HEK293T (cell line): ENCODE results near the gene ZNF341.

ENCODE experiments used
- CTCF ChIA-PET: fragments of 350-600 bp; formaldehyde crosslinking; extraction: SDS; loops from one replicate; lab custom pipeline; 2021; ENCODE audit warnings: antibody characterized with exemption, inconsistent platforms; lab: Yijun Ruan, JAX
- POLR2A ChIA-PET: fragments of 350-600 bp; formaldehyde crosslinking; extraction: SDS; loops from one replicate; lab custom pipeline; 2020; ENCODE audit warnings: antibody characterized with exemption, inconsistent platforms; lab: Yijun Ruan, JAX
- DNase-seq: peaks from one replicate; pipeline ENCODE4 v3.0.0; 2012; ENCODE audit warnings: mixed read lengths; ENCODE audit errors: extremely low spot score
- ARNT ChIP-seq: fragments of 450-650 bp; IDR thresholded peaks from 2 replicates; pipeline ENCODE4 v1.6.1; 2017; ENCODE audit warnings: mild to moderate bottlenecking
- BHLHE40 ChIP-seq: fragments of 450-650 bp; IDR thresholded peaks from 2 replicates; pipeline ENCODE4 v1.6.1; 2016; ENCODE audit warnings: mild to moderate bottlenecking, moderate library complexity, borderline replicate concordance
- CTBP1 ChIP-seq: fragments of 450-650 bp; IDR thresholded peaks from 2 replicates; pipeline ENCODE4 v1.6.1; 2016; ENCODE audit warnings: borderline replicate concordance
- ELF4 ChIP-seq: fragments of 450-650 bp; IDR thresholded peaks from 2 replicates; pipeline ENCODE4 v1.6.1; 2017; ENCODE audit warnings: antibody characterized with exemption
- FOXA1 ChIP-seq: fragments of 450-650 bp; IDR thresholded peaks from 2 replicates; pipeline ENCODE4 v1.6.1; 2016; ENCODE audit warnings: mild to moderate bottlenecking
- FOXK2 ChIP-seq: fragments of 450-650 bp; IDR thresholded peaks from 2 replicates; pipeline ENCODE4 v1.6.1; 2016; ENCODE audit warnings: mild to moderate bottlenecking
- FOXM1 ChIP-seq: fragments of 450-650 bp; IDR thresholded peaks from 2 replicates; pipeline ENCODE4 v1.6.1; 2017; ENCODE audit warnings: mild to moderate bottlenecking, borderline replicate concordance
- HDGF ChIP-seq: fragments of 450-650 bp; IDR thresholded peaks from 2 replicates; pipeline ENCODE4 v1.6.1; 2017; ENCODE audit warnings: antibody characterized with exemption, borderline replicate concordance
- L3MBTL2 ChIP-seq: fragments of 450-650 bp; conservative IDR thresholded peaks from 2 replicates; pipeline ENCODE4 v1.6.1; 2016; ENCODE audit warnings: mild to moderate bottlenecking
- LEF1 ChIP-seq: fragments of 450-650 bp; IDR thresholded peaks from 2 replicates; pipeline ENCODE4 v1.6.1; 2017; ENCODE audit warnings: mild to moderate bottlenecking, borderline replicate concordance
- NFRKB ChIP-seq: fragments of 450-650 bp; IDR thresholded peaks from 2 replicates; pipeline ENCODE4 v1.6.1; 2016; ENCODE audit warnings: mild to moderate bottlenecking, moderate library complexity
- PKNOX1 ChIP-seq: fragments of 450-650 bp; IDR thresholded peaks from 2 replicates; pipeline ENCODE4 v1.6.1; 2016
- SP1 ChIP-seq: fragments of 450-650 bp; IDR thresholded peaks from 2 replicates; pipeline ENCODE4 v1.6.1; 2017
- SUZ12 ChIP-seq: fragments of 450-650 bp; IDR thresholded peaks from 2 replicates; pipeline ENCODE4 v1.6.1; 2016; ENCODE audit warnings: mild to moderate bottlenecking
- TARDBP ChIP-seq: fragments of 450-650 bp; IDR thresholded peaks from 2 replicates; pipeline ENCODE4 v1.6.1; 2016
- ZNF384 ChIP-seq: fragments of 450-650 bp; IDR thresholded peaks from 2 replicates; pipeline ENCODE4 v1.6.1; 2016

The ZNF341 gene

GRCh38 chr20:33739493-33739892, 7.7 kb downstream of the ZNF341 start:
- DNase-seq: no peak
- no peak for TF ChIP-seq CTBP1
- TF ChIP-seq NFRKB: no peak
- no peak for TF ChIP-seq BHLHE40
- TF ChIP-seq FOXM1: no peak
- TF ChIP-seq FOXK2: no peak
- no peak for TF ChIP-seq FOXA1
- TF ChIP-seq SUZ12: no peak
- POLR2A ChIA-PET: no interaction called here
- CTCF ChIA-PET: no interaction called here

- no peak for DNase-seq
- ChIA-PET POLR2A (no interaction called here), CTCF (no interaction called here)
- TF ChIP-seq NFRKB (no peak), TARDBP (no peak), ARNT (no peak), SP1 (no peak), CTBP1 (no peak), ZNF384 (no peak), ELF4 (no peak), LEF1 (no peak), HDGF (no peak), FOXK2 (no peak), SUZ12 (no peak)
Observed at GRCh38 chr20:33740189-33740588, 8.4 kb downstream of the ZNF341 start.

GRCh38 chr20:33744181-33744580, 12.4 kb downstream of the ZNF341 start:
- POLR2A ChIA-PET: no interaction called here

GRCh38 chr20:33744773-33745385, 13.1 kb downstream of the ZNF341 start:
- DNase-seq: no peak
- ChIA-PET CTCF (no interaction called here), POLR2A (no interaction called here)
- no peak for TF ChIP-seq NFRKB
- TF ChIP-seq FOXK2: no peak
- TF ChIP-seq L3MBTL2: no peak
- TF ChIP-seq HDGF: no peak

More at GRCh38 chr20:33744181-33744580, 12.4 kb downstream of the ZNF341 start:
- no peak for DNase-seq
- CTCF ChIA-PET: no interaction called here
- TF ChIP-seq SUZ12 (no peak), FOXK2 (no peak), SP1 (no peak), ZNF384 (no peak), PKNOX1 (no peak), BHLHE40 (no peak), FOXM1 (no peak), LEF1 (no peak), CTBP1 (no peak), FOXA1 (no peak), NFRKB (no peak)

- DNase-seq: no peak
- TF ChIP-seq L3MBTL2 (no peak), FOXA1 (no peak), PKNOX1 (no peak), ZNF384 (no peak), LEF1 (no peak), ARNT (no peak), CTBP1 (no peak), ELF4 (no peak), FOXK2 (no peak), TARDBP (no peak), SUZ12 (no peak), HDGF (no peak), SP1 (no peak), FOXM1 (no peak), NFRKB (no peak), BHLHE40 (no peak)
- ChIA-PET POLR2A (no interaction called here), CTCF (no interaction called here)
Observed at GRCh38 chr20:33746325-33746998, 14.7 kb downstream of the ZNF341 start.

GRCh38 chr20:33751775-33752174, 20.0 kb downstream of the ZNF341 start:
- no peak for TF ChIP-seq TARDBP
- TF ChIP-seq LEF1: no peak
- TF ChIP-seq NFRKB: no peak
- no peak for TF ChIP-seq L3MBTL2
- no peak for TF ChIP-seq BHLHE40
- TF ChIP-seq SP1: no peak
- no peak for TF ChIP-seq ELF4
- TF ChIP-seq FOXA1: no peak
- no peak for TF ChIP-seq PKNOX1
- no peak for TF ChIP-seq HDGF
- TF ChIP-seq SUZ12: no peak
- TF ChIP-seq FOXM1: no peak
- no peak for TF ChIP-seq CTBP1
- TF ChIP-seq ARNT: no peak
- no peak for TF ChIP-seq ZNF384
- TF ChIP-seq FOXK2: no peak
- POLR2A ChIA-PET: no interaction called here
- CTCF ChIA-PET: interaction anchor here (0.6 to 0.7 kb wide), 2 partner anchors 13 to 116 kb away, joined by 3 to 4 read pairs; no protein-coding TSS in a partner anchor
- no peak for DNase-seq
